ENCODE results near the gene SLC23A2.
"Not testable (repeated sequence)": the region's sequence is repeated elsewhere in the genome, so short reads cannot be mapped to it uniquely, and the experiment has no call there.

The SLC23A2 gene

GRCh38 chr20:5001174-5002076 lies at the start of gene SLC23A2:
Gene SLC23A2, minus strand, starts transcription at chr20:5001510. Its CDS starts 68,948 bp downstream, at chr20:4932562.
- no peak for DNase-seq

- DNase-seq, result no peak
These were observed 45.5 kb upstream of the SLC23A2 start for GRCh38 chr20:5046656-5047339.

GRCh38 chr20:5045906-5046305 lies 44.6 kb upstream of the SLC23A2 start:
- DNase-seq, result no peak

DNA sequence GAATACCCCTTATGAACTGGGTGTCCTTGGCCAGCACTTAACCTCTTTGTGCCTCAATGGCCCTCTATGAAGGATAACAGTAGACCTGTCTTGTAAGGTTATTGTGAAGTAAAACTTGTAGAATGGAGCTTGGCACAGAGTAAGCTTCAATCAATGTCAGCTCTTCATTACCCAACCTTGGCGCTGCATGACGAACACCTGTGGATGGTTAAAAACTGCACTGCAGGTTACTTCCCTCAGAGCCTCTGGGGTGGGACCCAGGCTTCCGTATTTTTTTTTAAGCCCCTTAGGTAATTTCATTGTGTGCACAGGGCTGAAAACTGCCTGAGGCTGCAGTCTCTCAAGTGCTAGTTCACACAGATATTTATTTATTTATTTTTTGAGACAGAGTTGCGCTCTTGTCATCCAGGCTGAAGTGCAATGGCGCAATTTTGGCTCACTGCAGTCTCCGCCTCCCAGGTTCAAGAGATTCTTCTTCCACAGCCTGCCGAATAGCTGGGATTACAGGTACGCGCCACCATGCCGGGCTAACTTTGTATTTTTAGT lies 42.8 kb upstream of the SLC23A2 start:
- no peak for DNase-seq

DNA sequence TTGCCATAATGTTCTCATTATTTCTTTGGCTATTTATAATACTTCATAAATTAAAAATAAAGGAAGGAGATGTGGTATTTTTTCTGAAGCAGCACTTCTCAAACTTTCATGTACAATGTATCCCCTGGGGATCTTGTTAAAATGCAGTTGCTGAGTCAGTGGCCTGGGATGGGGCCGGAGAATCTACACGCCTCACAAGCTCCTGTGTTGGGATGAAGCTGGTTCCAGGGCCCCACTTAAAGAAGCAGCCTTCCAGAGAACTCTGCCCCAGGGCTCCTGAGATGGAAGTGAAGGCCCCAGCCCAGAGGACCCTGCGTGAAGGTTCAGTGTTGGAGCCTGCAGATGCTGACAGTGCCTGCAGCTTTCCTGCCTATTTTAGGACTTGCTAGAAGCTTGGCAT lies 40.1 kb upstream of the SLC23A2 start:
- no peak for DNase-seq

DNA sequence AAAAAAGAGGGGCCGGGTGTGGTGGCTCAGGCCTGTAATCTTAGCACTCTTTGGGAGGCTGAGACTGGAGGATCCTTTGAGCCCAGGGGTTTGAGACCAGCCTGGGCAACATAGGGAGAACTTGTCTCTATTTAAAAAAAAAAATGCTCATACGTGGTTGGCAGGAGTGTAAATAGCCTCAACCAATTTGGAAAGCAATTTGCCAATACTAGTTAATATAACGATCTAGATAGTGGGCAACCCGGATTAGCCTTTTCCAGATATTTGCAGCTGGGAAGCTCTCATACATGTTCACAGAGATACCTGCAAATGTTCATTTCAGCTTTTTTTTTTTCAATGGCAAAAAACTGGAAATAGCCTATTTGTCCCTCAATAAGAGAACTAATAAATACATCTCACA lies 39.0 kb upstream of the SLC23A2 start:
- no peak for DNase-seq

- DNase-seq, result no peak
These were observed 38.6 kb upstream of the SLC23A2 start for GRCh38 chr20:5039889-5040288.

GRCh38 chr20:5039255-5039657 lies 37.9 kb upstream of the SLC23A2 start:
- DNase-seq, result no peak

- no peak for DNase-seq
These were observed 35.5 kb upstream of the SLC23A2 start for GRCh38 chr20:5036828-5037227.

GRCh38 chr20:5035518-5035917 lies 34.2 kb upstream of the SLC23A2 start:
- DNase-seq, result not testable (repeated sequence)

DNA sequence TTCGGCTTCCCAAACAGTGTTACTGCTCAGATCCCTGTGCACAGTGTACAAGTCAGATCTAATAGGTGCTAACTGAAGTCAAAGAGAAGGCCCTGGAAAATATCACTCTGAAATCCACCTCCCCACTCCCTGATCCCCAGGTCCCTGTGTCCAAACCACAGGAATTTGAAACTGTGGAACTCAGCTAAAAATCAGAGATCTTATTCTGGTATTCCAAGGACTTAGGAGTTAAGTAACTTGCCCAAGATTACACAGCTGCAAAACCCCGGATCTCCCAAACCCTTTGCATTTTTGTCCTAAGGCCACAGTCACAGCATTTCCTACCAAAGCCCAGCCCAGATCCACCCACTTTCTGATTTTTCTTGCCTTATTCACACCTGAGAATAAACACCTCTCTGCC lies 32.3 kb upstream of the SLC23A2 start:
- no peak for DNase-seq

DNA sequence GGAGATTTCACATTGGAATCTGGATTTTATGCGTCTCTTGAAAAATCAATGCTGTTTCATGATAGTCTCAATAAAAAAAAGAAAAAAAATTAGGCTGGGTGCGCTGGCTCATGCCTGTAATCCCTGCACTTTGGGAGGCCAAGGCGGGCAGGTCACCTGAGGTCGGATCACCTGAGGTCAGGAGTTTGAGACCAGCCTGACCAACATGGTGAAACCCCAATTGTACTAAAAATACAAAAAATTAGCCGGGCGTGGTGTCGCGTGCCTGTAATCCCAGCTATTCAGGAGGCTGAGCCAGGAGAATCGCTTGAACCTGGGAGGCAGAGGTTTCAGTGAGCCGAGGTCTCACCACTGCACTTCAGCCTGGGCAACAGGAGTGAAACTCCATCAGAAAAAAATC lies 30.4 kb upstream of the SLC23A2 start:
- not testable (repeated sequence) for DNase-seq

DNA sequence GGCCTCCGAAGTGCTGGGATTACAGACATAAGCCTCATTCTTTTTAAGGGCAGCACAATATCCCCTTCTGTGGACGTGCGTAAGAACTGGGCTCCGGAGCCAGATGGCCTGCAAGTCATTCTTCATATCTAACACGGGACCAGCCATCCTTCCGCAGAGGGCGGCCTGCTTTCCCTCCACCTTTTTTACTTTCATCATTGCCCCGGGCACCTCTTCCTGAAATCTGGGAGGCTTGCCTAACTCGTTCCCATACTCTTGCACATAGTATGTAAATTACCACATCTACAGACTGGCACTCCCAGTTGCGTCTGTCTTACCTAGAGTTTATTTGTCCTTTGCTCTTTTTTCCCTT lies 29.9 kb upstream of the SLC23A2 start:
- DNase-seq, result no peak

- DNase-seq, result no peak
These were observed 29.3 kb upstream of the SLC23A2 start for GRCh38 chr20:5030348-5031205.

DNA sequence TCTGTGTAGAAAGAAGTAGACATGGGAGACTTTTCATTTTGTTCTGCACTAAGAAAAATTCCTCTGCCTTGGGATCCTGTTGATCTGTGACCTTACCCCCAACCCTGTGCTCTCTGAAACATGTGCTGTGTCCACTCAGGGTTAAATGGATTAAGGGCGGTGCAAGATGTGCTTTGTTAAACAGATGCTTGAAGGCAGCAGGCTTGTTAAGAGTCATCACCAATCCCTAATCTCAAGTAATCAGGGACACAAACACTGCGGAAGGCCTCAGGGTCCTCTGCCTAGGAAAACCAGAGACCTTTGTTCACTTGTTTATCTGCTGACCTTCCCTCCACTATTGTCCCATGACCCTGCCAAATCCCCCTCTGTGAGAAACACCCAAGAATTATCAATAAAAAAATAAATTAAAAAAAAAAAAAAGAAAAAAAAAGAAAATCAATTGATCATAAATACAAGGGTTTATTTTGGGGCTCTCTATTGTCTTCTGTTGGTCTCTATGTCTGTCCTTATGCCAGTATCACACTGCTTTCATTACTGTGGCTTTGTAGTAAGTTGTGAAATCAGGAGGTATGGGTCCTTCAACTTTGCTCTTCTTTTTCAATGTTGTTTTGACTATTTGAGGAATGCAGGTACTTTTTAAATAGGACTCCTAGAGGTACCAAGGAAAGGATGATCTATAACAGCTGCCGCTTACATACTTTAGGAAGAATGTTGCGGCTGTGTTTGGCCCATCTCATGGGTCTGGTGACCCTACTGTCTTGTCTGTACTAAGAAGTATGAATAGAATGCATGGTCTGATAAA lies 27.1 kb upstream of the SLC23A2 start:
- DNase-seq, result not testable (repeated sequence)

DNA sequence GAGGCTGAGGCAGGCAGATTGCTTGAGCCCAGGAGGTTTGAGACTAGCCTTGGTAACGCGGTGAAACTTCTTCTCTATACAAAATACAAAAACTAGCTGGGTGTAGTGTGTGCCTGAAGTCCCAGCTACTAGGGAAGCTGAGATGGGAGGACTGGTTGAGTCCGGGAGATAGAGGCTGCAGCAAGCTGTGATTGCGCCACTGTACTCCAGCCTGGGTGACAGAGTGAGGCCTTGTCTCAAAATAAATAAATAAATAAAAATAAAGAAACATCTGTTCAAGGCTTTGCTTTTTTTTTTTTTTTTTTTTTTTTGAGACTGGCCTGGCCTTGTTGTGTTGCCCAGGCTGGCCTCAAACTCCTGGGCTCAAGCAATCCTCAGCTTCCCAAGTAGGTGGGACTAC lies 23.7 kb upstream of the SLC23A2 start:
- no peak for DNase-seq

GRCh38 chr20:5024103-5024502 lies 22.8 kb upstream of the SLC23A2 start:
- no peak for DNase-seq

- not testable (repeated sequence) for DNase-seq
These were observed 21.9 kb upstream of the SLC23A2 start for GRCh38 chr20:5023171-5023570.

GRCh38 chr20:5020760-5021159 lies 19.4 kb upstream of the SLC23A2 start:
- no peak for DNase-seq

- no peak for DNase-seq
These were observed 12.6 kb upstream of the SLC23A2 start for GRCh38 chr20:5013682-5014447.

GRCh38 chr20:5008759-5009158 lies 7.4 kb upstream of the SLC23A2 start:
- DNase-seq, result no peak

All from NCI-H1694 (cell line).